ACC112 (cell line): ENCODE data around the gene PIK3R3.
"Not testable (repeated sequence)": the region's sequence is repeated elsewhere in the genome, so short reads cannot be mapped to it uniquely, and the experiment has no call there.

Source experiments
- H2AFZ ChIP-seq: fragments of 200-600 bp; sonication (generic); one replicate; pipeline ENCODE4 v1.6.0; 2017; ENCODE audit warnings: antibody characterized with exemption, low read length; ENCODE audit not compliant: unreplicated experiment
- H3K27ac ChIP-seq: fragments of 200-600 bp; sonication (generic); 2 replicates; pipeline ENCODE4 v1.5.1; 2014; ENCODE audit warnings: low read depth, mild to moderate bottlenecking, antibody characterized with exemption, low read length, moderate library complexity
- H3K27me3 ChIP-seq: fragments of 200-600 bp; sonication (generic); 2 replicates; pipeline ENCODE4 v1.6.1; 2014; ENCODE audit warnings: mild to moderate bottlenecking, antibody characterized with exemption, low read length, moderate library complexity, mixed read lengths; ENCODE audit not compliant: insufficient read depth
- H3K36me3 ChIP-seq: fragments of 200-600 bp; sonication (generic); 2 replicates; pipeline ENCODE4 v1.6.1; 2016; ENCODE audit warnings: mild to moderate bottlenecking, antibody characterized with exemption, low read length, moderate library complexity, mixed read lengths; ENCODE audit not compliant: insufficient read depth
- H3K4me1 ChIP-seq: fragments of 200-600 bp; sonication (generic); one replicate; pipeline ENCODE4 v1.6.1; 2016; ENCODE audit warnings: low read length, mixed read lengths; ENCODE audit not compliant: insufficient read depth, unreplicated experiment, control insufficient read depth
- H3K4me3 ChIP-seq: fragments of 200-600 bp; sonication (generic); 2 replicates; pipeline ENCODE4 v1.5.1; 2014; ENCODE audit warnings: mild to moderate bottlenecking, low read depth, low read length
- H3K79me2 ChIP-seq: fragments of 200-600 bp; sonication (generic); one replicate; pipeline ENCODE4 v1.6.0; 2016; ENCODE audit warnings: low read length; ENCODE audit not compliant: control insufficient read depth, unreplicated experiment, insufficient read depth

Gene PIK3R3

DNA sequence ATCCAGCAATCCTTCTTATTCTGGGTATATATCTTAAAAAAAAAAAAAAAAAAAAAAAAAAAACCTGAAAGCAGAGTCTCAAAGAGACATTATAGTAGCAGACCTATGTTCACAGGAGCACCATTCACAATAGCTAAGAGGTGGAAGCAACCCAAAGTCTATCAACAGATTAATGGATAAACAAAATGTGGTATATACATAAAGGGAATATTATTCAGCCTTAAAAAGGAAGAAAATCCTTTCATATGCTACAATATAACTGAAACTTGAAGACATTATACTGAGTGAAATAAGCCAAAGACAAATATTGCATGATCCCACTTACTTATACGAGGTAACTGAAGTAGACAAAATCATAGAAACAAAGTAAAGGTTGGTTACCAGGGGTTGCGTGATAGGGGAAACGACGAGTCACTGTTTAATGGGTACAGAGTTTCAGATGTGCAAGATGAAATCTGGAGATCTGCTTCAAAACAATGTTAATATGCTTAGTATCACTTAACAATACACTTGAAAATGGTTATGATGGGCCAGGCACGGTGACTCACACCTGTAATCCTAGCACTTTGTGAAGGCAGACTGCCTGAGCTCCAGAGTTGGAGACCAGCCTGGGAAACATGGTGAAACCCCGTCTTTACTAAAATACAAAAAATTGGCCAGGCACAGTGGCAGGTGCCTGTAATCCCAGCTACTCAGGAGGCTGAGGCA is 29.5 kb downstream of the PIK3R3 start:
- Histone ChIP-seq H3K27ac (no peak overlapping the region), H3K79me2 (no peaks in the 10 kb centered on the region), H3K4me1 (no peaks in the 10 kb centered on the region), H3K4me3 (no peak overlapping the region), H2AFZ (no peak overlapping the region), H3K36me3 (0 out of 2 replicates have a peak, but pooled peaks cover 2% of the 10 kb centered on the region), H3K27me3 (no peaks in the 10 kb centered on the region)

DNA sequence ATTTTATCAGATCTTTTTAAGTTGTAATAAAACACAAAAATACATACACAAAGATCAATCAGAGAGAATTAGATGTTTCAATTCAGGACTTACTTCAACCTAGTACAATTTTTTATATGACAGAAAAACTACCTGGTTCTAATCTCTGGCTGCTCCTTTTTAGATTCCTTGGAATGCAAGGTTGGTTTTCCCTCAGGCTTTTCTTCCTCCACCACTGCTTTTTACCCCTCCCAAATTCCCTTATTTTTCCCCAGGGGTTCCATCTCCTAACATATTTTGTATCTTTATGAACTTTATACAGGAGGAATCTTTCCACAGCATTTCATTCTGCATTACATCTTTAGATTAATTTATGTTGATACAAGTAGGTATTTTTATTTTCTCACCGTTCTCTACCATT is 33.2 kb downstream of the PIK3R3 start:
- peaks cover 5% of the 10 kb centered on the region for H3K4me1 ChIP-seq
- H3K4me3 ChIP-seq = no peak overlapping the region
- no peak overlapping the region for H2AFZ ChIP-seq
- H3K36me3 ChIP-seq = 0 out of 2 replicates have a peak, but pooled peaks cover 2% of the 10 kb centered on the region
- H3K27ac ChIP-seq = no peak overlapping the region
- no peaks in the 10 kb centered on the region for H3K27me3 ChIP-seq
- H3K79me2 ChIP-seq = peaks cover 3% of the 10 kb centered on the region

DNA sequence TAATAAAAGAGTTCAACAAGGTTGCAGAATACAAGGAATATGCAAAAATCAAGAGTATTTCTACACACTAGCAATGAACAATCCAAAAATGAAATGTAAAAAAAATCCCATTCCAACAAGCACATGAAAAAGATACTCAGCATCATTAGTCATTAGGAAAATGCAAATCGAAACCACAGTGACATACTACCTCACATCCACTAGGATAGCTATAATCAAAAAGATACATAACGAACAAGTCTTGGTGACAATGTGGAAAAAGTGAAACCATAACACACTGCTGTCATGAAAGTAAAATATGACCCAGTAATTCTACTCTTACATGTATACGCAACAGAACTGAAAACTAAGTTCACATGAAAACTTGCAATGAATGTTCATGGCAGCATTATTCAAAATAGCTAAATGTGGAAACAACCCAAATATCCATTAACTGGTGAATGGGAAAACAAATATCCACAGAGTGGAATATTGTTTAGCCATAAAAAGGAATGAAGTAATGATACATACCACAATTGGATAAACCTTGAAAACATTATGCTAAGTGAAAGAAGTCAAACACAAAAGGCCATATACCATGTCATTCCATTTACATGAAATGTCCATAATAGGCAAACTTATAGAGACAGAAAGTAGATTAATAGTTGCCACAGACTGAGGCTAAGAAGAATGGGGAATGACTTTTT is 34.3 kb downstream of the PIK3R3 start:
- no peak overlapping the region for H2AFZ ChIP-seq
- H3K79me2 ChIP-seq = peaks cover 3% of the 10 kb centered on the region
- H3K4me1 ChIP-seq = peaks cover 5% of the 10 kb centered on the region
- H3K4me3 ChIP-seq = no peak overlapping the region
- H3K27me3 ChIP-seq = no peaks in the 10 kb centered on the region
- no peak overlapping the region for H3K27ac ChIP-seq
- 0 out of 2 replicates have a peak, but pooled peaks cover 2% of the 10 kb centered on the region for H3K36me3 ChIP-seq

DNA sequence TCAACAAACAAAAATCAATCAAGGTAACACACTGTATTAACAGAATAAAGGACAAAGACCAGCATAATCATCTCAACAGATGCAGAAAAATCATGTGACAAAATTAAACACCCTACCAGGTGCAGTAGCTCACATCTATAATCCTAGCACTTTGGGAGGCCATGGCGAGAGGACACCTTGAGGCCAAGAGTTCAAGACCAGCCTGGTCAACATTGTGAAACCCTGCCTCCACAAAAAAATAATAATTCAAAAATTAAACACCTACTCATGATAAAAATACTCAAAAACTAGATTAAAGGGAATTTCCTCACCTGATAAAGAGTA is 35.3 kb downstream of the PIK3R3 start:
- Histone ChIP-seq H3K36me3 (0 out of 2 replicates have a peak, but pooled peaks cover 2% of the 10 kb centered on the region), H3K79me2 (peaks cover 3% of the 10 kb centered on the region), H3K4me3 (no peak overlapping the region), H3K4me1 (peaks cover 5% of the 10 kb centered on the region), H2AFZ (no peak overlapping the region), H3K27ac (no peak overlapping the region), H3K27me3 (no peaks in the 10 kb centered on the region)

DNA sequence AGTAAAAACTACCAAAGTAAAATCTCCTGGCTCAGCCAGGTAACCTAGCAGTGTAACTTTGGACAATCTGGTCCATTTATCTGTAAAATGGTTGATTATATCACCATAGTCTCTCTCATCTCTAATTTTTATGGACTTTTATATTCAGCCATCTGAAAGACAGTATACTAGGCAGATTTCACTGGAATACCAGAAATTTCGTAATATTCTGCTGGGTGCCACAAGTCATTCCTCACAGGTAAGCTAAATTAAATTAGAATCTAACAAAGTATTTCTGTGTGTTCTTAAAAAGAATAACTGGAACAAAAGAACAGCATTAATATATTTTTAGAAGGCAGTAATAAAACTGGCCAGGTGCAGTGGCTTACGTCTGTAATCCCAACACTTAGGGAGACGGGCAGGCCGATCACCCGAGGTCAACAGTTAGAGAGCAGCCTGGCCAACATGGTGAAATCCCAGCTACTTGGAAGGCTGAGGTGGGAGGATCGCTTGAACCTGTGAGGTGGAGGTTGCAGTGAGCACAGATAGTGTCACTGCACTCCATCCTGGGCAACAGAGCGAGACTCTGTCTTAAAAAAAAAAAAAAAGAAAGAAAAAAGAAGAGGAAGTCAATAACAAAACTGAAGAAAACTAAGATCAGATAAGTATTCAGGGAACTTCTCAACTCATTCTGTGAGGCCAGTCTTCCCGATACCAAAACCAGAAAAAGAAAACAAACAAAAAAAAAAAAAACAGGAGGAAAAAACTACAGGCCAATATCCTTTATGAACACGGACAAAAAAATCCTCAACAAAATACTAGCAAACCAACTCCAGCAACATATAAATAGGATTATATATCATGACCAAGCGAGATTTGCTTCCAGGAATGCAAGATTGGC is 35.9 kb downstream of the PIK3R3 start:
- no peak overlapping the region for H3K27ac ChIP-seq
- no peak overlapping the region for H3K4me3 ChIP-seq
- H3K4me1 ChIP-seq = peaks cover 5% of the 10 kb centered on the region
- peaks cover 3% of the 10 kb centered on the region for H3K79me2 ChIP-seq
- 0 out of 2 replicates have a peak, but pooled peaks cover 2% of the 10 kb centered on the region for H3K36me3 ChIP-seq
- no peak overlapping the region for H2AFZ ChIP-seq
- no peaks in the 10 kb centered on the region for H3K27me3 ChIP-seq

DNA sequence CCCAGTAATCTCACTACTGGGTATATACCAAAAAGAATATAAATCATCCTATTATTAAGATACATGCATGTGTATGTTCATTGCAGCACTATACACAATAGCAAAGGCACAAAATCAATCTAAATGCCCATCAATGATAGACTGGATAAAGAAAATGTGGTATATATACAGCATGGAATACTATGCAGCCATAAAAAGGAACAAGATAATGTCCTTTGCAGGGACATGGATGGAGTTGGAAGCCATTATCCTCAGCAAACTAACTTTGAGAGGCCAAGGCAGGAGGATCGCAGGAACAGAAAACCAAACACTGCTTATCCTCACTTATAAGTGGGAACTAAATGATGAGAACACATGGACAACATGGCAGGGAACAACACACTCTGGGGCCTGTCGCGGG is 37.3 kb downstream of the PIK3R3 start:
- H2AFZ ChIP-seq, H3K27me3 ChIP-seq, H3K4me3 ChIP-seq, H3K79me2 ChIP-seq, H3K27ac ChIP-seq, H3K4me1 ChIP-seq, H3K36me3 ChIP-seq: not testable (repeated sequence)

DNA sequence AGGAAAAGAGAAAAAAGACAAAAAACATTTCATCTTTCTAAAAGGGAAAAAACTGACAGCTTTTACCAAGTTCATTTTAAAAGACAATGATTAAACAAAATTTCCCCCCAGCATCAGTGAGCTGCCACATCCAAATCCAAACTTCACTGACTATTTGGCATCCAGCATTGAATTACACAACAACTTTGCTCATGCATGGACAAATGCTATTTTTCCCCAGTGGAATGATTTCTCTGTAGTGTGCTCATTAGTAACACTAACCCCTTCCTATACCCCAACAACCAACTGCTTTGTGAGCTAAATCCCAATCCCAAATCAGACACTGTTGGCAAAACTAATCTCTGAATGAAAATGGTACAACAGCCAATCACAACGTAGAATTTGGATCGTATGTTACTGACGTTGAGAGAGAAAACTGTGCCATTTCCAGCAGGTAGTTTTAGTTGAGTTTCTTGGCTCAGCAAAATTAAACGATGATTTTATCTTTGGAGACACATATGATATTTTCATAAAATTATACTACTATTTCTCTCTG is 37.9 kb downstream of the PIK3R3 start:
- peak overlapping the region; percentile 44; the same call in 1 of the 2 replicates for H3K4me3 ChIP-seq
- H3K27ac ChIP-seq = no peak overlapping the region
- no peaks in the 10 kb centered on the region for H3K27me3 ChIP-seq
- H3K79me2 ChIP-seq = peaks cover 3% of the 10 kb centered on the region
- 0 out of 2 replicates have a peak, but pooled peaks cover 2% of the 10 kb centered on the region for H3K36me3 ChIP-seq
- peaks cover 5% of the 10 kb centered on the region for H3K4me1 ChIP-seq
- peak overlapping the region; percentile 58 for H2AFZ ChIP-seq

DNA sequence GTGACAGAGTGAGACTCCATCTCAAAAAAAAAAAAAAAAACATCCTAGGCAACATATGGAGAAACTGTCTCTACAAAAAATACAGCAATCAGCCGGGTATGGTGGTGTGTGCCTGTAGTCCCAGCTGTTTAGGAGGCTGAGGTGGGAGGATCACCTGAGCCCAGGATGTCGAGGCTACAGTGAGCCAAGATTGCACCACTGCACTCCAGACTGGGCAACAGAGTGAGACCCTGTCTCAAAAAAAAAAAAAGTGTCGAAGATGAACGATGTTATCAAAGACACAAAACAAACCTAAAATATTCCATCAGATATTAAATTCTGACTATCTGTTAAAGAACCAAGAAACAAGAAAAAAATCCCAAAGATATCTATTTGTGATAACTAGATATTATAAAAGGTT is 38.6 kb downstream of the PIK3R3 start:
- not testable (repeated sequence) for H3K4me1 ChIP-seq, H3K4me3 ChIP-seq, H3K27ac ChIP-seq, H3K36me3 ChIP-seq, H3K79me2 ChIP-seq, H2AFZ ChIP-seq, H3K27me3 ChIP-seq

DNA sequence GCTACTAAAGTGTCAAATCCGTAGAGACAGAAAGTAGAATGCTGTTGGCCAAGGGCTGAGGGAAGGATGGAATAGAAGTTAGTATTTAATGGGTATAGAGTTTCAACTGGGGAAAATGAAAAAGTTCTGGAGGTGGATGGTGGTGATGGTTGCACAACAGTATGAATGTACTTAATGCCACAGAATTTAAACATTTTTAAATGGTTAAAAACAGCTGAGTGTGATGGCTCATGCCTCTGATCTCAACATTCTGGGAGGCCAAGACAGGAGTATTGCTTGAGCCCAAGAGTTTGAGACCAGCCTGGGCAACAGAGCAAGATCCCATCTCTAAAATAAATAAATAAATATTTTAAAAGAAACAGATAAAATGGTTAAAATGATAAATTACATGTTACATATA is 44.5 kb downstream of the PIK3R3 start:
- Histone ChIP-seq H3K79me2 (peaks cover 3% of the 10 kb centered on the region), H3K4me1 (peaks cover 25% of the 10 kb centered on the region), H3K4me3 (no peak overlapping the region), H2AFZ (no peak overlapping the region), H3K36me3 (0 out of 2 replicates have a peak, but pooled peaks cover 4% of the 10 kb centered on the region), H3K27me3 (no peaks in the 10 kb centered on the region), H3K27ac (no peak overlapping the region)

DNA sequence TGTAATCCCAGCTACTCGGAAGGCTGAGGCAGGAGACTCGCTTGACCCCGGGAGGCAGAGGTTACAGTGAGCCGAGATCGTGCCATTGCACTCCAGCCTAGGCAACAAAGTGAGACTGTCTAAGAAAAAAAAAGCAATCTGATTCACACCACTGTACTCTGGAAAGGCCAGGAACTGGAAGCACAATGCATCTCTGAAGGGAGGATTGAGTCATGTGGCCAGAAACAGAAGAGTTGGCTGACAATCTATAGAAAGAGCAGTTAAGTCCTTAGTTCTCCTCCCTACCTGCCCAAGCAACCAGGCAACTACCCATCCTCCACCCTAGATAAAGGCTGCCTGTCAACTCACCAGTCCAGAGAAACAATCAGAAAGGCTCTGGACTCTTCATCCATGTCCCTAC is 45.9 kb downstream of the PIK3R3 start:
- no peaks in the 10 kb centered on the region for H3K27me3 ChIP-seq
- H3K27ac ChIP-seq = no peak overlapping the region
- H2AFZ ChIP-seq = no peak overlapping the region
- peaks cover 3% of the 10 kb centered on the region for H3K79me2 ChIP-seq
- H3K36me3 ChIP-seq = 0 out of 2 replicates have a peak, but pooled peaks cover 4% of the 10 kb centered on the region
- H3K4me3 ChIP-seq = no peak overlapping the region
- H3K4me1 ChIP-seq = peaks cover 25% of the 10 kb centered on the region
